ENCODE results near the gene TBC1D3B.
"Not testable (repeated sequence)": the region's sequence is repeated elsewhere in the genome, so short reads cannot be mapped to it uniquely, and the experiment has no call there.

TBC1D3B gene

GRCh38 chr17:36176536-36176935 lies at the start of gene TBC1D3B:
Gene TBC1D3B, minus strand, starts transcription at chr17:36176636. Its CDS starts 1,586 bp downstream, at chr17:36175050.
- not testable (repeated sequence) for DNase-seq

GRCh38 chr17:36222967-36223366 lies 46.5 kb upstream of the TBC1D3B start:
- not testable (repeated sequence) for DNase-seq

GRCh38 chr17:36221581-36222100 lies 45.2 kb upstream of the TBC1D3B start:
- not testable (repeated sequence) for DNase-seq

- DNase-seq, result not testable (repeated sequence)
These were observed 44.5 kb upstream of the TBC1D3B start for GRCh38 chr17:36220737-36221580.

GRCh38 chr17:36219556-36219955 lies 43.1 kb upstream of the TBC1D3B start:
- not testable (repeated sequence) for DNase-seq

- DNase-seq, result not testable (repeated sequence)
These were observed 39.2 kb upstream of the TBC1D3B start for GRCh38 chr17:36215406-36216308.

- no peak for DNase-seq
These were observed 38.5 kb upstream of the TBC1D3B start for GRCh38 chr17:36214918-36215317.

GRCh38 chr17:36213695-36214094 lies 37.3 kb upstream of the TBC1D3B start:
- no peak for DNase-seq

GRCh38 chr17:36212966-36213365 lies 36.5 kb upstream of the TBC1D3B start:
- peak; percentile 28 for DNase-seq

GRCh38 chr17:36212272-36212605 lies 35.8 kb upstream of the TBC1D3B start:
- DNase-seq, result no peak

GRCh38 chr17:36211484-36212271 lies 35.2 kb upstream of the TBC1D3B start:
- not testable (repeated sequence) for DNase-seq

GRCh38 chr17:36210439-36211211 lies 34.2 kb upstream of the TBC1D3B start, which contains the start of gene CCL4L2:
Gene CCL4L2, plus strand, starts transcription at chr17:36211063.
- peak; percentile 38 for DNase-seq

GRCh38 chr17:36209575-36209974 lies 33.1 kb upstream of the TBC1D3B start:
- no peak for DNase-seq

- DNase-seq, result not testable (repeated sequence)
These were observed 30.9 kb upstream of the TBC1D3B start for GRCh38 chr17:36207383-36207782.

GRCh38 chr17:36206486-36206821 lies 30.0 kb upstream of the TBC1D3B start:
- DNase-seq, result not testable (repeated sequence)

GRCh38 chr17:36205637-36206485 lies 29.4 kb upstream of the TBC1D3B start:
- DNase-seq, result no peak

- DNase-seq, result no peak
These were observed 28.5 kb upstream of the TBC1D3B start for GRCh38 chr17:36204724-36205500.

- no peak for DNase-seq
These were observed 26.9 kb upstream of the TBC1D3B start for GRCh38 chr17:36203335-36203734.

GRCh38 chr17:36201506-36201905 lies 25.1 kb upstream of the TBC1D3B start:
- DNase-seq, result not testable (repeated sequence)

- DNase-seq, result not testable (repeated sequence)
These were observed 24.7 kb upstream of the TBC1D3B start for GRCh38 chr17:36201102-36201501.

Measured in CD4-positive, alpha-beta T cell treated with Interleukin-17A for 1 hour (primary cell).